ENCODE data around the gene FBXL7.

The FBXL7 gene

GRCh38 chr5:15683332-15683731, 183.4 kb downstream of the FBXL7 start:
- no peak for DNase-seq

- no peak for DNase-seq
Measured at GRCh38 chr5:15687401-15687800, 187.4 kb downstream of the FBXL7 start.

GRCh38 chr5:15689836-15690235, 189.9 kb downstream of the FBXL7 start:
- no peak for DNase-seq

GRCh38 chr5:15690611-15691010, 190.6 kb downstream of the FBXL7 start:
- DNase-seq = no peak

GRCh38 chr5:15691521-15691920, 191.5 kb downstream of the FBXL7 start:
- DNase-seq = no peak

GRCh38 chr5:15692706-15693381, 192.9 kb downstream of the FBXL7 start:
- DNase-seq = no peak

- no peak for DNase-seq
Measured at GRCh38 chr5:15693382-15693728, 193.4 kb downstream of the FBXL7 start.

GRCh38 chr5:15693933-15694332, 194.0 kb downstream of the FBXL7 start:
- DNase-seq = no peak

GRCh38 chr5:15694696-15695214, 194.8 kb downstream of the FBXL7 start:
- DNase-seq = no peak

- no peak for DNase-seq
Measured at GRCh38 chr5:15695215-15695731, 195.3 kb downstream of the FBXL7 start.

GRCh38 chr5:15700373-15700772, 200.4 kb downstream of the FBXL7 start:
- DNase-seq = no peak

- DNase-seq = no peak
Measured at GRCh38 chr5:15702102-15702501, 202.1 kb downstream of the FBXL7 start.

GRCh38 chr5:15703901-15704300, 203.9 kb downstream of the FBXL7 start:
- no peak for DNase-seq

- DNase-seq = no peak
Measured at GRCh38 chr5:15704397-15704947, 204.5 kb downstream of the FBXL7 start.

- DNase-seq = no peak
Measured at GRCh38 chr5:15707631-15708030, 207.7 kb downstream of the FBXL7 start.

- DNase-seq = no peak
Measured at GRCh38 chr5:15711892-15712291, 211.9 kb downstream of the FBXL7 start.

- DNase-seq = no peak
Measured at GRCh38 chr5:15715535-15715934, 215.6 kb downstream of the FBXL7 start.

- DNase-seq = no peak
Measured at GRCh38 chr5:15715967-15716366, 216.0 kb downstream of the FBXL7 start.

- no peak for DNase-seq
Measured at GRCh38 chr5:15717001-15717400, 217.0 kb downstream of the FBXL7 start.

- no peak for DNase-seq
Measured at GRCh38 chr5:15718421-15719179, 218.6 kb downstream of the FBXL7 start.

- DNase-seq = no peak
Measured at GRCh38 chr5:15719784-15720183, 219.8 kb downstream of the FBXL7 start.

- DNase-seq = no peak
Measured at GRCh38 chr5:15720515-15720914, 220.5 kb downstream of the FBXL7 start.

- no peak for DNase-seq
Measured at GRCh38 chr5:15722305-15722704, 222.3 kb downstream of the FBXL7 start.

- no peak for DNase-seq
Measured at GRCh38 chr5:15727375-15727774, 227.4 kb downstream of the FBXL7 start.
